ENCODE measurements around the gene SEC31A.
"Not testable (repeated sequence)": the region's sequence is repeated elsewhere in the genome, so short reads cannot be mapped to it uniquely, and the experiment has no call there.

The SEC31A gene

DNA sequence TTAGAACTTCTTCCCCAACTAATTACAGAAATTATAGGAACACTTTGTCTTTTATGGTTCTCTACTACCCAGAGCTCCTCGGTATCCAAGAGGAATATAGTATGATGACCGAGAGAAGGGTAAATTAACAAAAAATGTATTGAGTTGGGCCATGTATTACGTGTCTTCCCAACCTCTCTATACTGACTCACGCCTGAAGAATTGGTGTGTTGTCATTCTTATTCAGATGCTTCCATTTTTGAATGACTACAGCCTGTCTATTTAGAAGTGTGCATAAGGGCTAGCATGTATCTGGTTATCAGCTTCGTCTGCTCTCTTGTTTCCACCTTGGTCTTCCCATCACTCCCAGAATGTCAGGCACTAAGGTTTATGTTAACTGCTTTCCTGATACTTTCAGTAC, 67.9 kb downstream of the SEC31A start:
- no peak for DNase-seq

DNA sequence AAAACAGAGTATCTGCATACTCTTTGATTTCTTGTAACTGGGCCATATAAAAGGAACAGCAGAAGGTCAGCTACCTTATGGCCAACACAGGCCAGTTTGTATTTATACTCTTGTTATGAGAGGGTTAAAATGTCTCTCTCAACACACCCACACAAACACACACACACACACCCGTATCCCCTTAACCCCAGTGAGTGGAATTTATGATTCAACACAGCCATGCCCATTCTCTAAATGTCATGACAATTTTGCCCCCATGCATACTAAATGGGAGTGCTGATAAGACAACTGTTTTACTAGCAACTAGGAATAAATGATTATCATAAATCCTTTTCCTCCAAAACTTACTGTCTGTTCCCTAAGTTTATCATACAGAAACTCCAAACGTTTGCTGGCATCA, 70.3 kb downstream of the SEC31A start:
- no peak for DNase-seq

DNA sequence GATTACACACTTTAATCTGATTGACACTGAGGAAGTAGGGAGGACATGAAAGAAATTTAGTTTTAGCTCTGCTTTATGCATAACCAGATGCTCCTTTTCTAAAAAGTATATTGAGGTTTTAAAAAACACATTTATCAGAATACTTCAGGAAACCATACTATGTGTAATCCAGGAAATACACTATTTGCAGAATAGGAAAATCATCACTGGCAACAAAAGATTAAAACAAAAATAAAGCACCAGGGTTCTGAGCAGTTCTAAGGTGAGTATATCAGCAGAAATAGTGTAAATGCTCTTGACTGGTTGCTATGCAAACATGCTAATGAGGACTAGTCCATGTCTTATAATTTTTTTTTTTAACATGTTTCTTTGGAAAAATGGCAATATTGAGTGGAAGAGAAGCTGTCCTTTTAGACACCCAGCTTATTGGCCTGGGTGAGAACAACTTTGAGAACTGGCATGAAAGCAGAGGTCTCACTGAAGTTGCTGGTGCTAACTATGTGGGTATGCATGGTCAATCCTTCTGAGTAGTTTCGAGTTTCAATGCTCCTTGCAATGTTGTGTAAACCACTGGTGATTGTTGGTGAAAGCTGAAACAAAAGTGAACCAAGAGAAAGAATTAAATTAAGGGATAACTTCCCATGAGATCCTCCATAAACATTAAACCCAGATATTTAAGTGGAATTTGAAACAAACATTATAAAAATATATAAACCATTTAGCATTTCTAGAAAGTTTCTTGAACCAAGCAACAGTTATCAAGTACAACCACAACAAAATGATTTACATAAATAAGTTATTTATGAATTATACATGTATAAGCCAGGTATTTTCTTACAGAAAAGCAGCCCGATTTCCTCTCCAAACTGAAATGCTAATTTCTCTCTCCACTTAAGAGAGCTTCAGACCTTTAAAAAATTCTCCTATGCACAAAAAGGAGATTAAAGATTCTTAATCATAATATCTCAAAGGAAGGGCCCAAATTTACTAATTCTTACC, 72.0 kb downstream of the SEC31A start:
- peak in 1 of 2 donors; percentile 73 for DNase-seq

DNA sequence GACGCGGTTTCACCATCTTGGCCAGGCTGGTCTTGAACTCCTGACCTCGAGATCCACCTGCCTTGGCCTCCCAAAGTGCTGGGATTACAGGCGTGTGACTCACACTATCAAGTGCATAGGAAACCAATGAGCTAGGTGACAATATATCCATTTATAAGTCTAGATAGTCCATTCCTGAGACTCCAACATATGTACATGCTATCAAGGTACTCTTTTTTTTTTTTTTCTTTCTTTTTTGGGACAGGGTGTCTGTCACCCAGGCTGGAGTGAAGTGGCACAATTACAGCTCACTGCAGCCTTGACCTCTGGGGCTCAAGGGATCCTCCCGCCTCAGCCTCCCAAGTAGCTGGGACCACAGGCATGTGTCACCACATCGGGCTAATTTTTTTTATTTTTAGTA, 74.1 kb downstream of the SEC31A start:
- DNase-seq = not testable (repeated sequence)

DNA sequence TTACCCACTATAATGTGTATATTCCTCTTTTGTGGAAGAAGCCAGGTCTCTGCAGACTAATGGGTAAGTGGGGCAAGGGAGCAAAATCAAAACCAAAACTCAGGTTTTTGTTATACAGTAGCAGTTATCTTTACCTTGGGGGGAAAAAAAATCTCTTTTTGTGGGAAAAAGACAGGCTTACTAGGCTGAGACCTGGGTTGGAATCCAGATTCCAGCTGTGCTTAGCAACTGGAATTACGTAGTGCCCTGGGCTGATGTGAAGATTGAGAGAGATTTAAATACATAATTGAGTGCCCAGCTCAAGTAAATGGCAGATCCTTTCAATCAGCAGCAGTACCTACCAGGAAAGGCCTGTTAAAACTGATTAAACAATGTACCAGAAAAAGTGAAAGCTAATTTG, 76.9 kb downstream of the SEC31A start:
- DNase-seq = no peak

DNA sequence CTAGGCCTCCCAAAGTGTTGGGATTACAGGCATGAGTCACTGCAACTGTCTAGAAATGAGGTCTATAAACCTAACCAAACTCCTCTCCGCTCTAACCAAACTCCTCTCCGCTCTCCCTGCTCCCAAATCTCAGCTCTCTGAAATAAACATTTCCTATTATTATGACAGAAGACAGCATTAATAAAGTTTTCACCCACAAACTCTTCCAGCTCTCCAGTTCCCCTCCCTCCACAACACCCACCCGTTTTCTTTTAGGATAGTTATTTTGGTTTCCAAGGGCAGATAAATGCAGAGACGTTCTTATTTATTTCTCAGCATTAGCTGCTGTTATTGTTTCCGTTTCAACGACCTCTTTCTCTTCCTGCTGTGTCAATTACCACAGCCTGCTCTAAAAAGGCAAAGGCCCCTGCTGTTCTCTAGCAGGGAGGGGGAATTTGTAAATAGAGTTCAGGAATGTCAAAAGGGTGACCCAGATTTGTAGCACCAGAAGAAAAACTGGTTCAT, 79.1 kb downstream of the SEC31A start:
- DNase-seq = no peak

DNA sequence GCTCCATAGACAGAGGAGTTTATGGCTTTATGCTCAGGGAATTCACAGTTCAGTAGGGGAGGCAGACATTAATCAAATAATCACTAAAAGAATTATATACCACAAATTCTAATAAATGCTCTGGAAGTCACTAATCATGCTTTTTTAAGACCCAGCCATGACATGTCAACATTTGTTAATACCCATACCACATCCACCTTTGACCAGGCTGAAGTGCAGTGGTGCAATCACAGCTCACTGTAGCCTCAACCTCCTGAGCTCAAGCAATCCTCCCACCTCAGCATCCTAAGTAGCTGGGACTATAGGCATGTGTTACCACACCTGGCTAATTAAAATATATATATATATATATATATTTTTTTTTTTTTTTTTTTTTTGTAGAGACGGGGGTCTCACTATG, 79.6 kb downstream of the SEC31A start:
- DNase-seq = no peak

DNA sequence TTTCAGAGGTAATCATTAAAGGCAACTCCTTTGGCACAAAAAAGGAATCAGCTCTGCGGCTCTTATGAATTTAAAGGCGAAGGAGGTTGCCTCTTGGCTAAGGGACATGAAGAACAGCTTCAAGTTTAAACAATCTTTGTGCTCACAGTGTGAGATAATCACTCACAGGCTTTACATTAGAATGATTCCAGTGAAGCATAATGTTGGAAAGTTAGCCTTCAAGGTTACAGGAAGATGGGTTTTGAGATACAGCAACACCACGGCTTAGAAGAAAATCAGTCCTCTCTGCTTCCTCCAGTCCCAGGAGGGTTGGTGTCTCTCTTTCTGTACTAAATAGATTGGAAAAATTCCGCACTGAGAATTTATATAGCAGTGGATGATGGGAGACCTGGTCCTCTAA, 80.8 kb downstream of the SEC31A start:
- DNase-seq = no peak

DNA sequence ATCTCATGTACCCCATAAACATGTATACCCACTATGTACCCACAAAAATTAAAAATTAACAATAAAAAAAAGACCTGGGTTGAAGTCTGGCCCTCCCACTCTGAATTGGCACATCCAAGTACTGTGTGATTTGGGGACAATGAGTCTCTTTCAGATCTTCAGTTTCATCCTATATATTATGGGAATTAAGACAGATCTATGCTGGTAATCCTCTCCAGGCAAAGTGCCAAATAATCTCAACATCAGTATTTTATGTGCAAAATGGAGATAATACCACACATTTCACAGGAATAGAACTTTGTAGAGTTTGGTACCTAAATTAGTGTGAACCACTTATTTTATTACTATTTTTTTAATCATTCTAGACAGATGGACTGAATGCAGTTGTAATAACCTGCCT, 81.3 kb downstream of the SEC31A start:
- no peak for DNase-seq

DNA sequence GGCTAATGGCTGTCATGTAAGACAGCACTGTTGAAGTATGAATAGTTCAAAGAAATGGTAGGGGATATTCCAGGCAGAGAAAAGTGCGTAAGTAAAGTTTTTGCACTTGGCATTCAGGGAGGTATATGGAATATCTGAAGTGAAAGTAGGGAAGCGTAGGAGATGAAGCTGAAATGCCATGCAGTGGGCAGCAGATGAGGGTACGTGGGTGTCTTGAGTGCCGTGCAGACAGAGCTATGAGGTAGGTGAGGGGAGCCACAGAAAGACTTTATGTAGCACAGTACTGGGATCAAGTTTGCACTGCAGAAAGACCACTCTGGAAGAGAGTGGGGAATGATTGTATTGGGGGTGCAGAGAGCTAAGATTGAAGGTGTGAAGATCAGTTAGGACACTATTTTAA, 87.2 kb downstream of the SEC31A start:
- no peak for DNase-seq

DNA sequence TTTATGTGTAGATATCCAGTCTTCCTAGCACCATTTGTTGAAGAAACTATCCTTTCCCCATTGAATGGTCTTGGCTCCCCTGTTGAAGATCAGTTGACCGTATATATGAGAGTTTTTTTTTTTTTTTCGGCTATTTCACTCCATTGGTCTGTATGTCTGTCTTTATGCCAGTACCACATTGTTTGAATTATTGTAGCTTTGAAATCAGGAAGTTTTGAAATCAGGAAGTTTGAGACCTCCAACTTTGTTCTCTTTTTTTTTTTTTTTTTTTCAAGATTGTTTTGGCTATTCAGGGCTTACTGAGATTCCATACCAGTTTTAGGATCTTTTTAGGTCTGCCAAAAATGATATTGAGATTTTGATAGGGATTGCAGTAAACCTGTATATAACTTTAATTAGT, 88.0 kb downstream of the SEC31A start:
- peak in 1 of 2 donors; percentile 50 for DNase-seq

DNA sequence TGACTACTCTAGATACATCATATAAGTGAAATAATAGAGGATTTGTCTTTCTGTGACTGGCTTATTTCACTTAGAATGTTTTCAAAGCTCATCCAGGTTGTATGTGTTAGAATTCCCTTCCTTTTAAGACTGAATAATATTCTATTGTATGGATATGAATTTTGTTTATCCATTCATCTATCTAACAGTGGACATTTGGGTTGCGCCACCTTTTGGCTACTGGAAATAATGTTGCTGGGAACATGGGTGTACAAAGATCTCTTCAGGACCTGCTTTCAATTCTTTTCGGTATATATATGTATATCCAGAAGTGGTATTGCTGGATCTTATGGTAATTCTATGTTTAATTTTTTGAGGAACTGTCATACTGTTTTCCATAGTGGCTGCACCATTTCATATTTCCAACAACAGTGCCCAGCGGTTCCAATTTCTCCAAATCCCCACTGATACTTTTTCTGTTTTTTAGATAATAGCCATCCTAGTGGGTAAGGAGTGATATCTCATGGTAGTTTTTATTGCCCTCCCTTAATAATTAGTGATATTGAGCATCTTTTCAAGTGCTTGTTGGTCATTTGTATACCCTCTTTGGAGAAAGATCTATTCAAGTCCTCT, 88.9 kb downstream of the SEC31A start:
- DNase-seq = no peak

DNA sequence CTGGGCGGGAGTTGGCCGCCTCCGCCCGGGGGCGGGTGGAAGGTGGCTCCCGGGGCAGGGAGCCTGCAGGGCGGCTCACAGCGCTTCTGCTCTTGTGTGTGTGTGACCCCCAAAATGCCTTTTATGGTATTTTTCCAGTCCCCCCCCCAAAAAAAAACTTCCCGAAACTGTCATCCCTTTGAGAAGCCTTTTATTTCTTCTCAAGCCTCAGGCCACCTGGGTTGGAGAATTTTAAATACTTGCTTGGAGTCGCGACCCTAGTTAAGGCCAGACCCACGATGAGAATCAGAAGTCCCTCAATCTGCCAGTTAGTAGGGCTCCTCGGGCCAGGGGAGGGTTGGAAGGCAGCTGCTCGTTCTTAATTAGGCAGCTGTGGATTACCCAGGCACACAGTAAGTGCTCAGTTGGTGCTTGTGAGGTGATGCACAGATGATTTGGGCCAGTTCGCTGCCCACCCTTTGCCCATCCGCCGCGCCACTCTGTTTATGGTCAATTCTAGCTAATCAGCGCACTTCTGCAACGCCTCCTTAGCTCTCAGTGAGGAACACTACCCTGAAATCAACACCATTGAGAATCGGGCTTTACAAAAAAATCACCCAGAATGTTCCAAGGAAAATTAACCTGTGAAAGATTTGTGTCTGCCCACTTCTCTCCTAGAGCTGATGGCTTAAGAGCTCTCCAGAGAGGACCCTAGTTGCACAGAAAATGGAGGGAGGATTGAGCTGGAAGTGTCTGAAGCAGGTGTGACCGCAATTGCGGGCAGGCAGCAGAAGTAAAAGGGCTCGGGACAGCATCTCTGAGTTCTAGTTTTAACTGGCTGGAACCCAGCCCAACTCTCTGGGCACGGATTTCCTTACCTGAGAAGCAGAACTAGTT, 91.7 kb downstream of the SEC31A start:
- DNase-seq = no peak

DNA sequence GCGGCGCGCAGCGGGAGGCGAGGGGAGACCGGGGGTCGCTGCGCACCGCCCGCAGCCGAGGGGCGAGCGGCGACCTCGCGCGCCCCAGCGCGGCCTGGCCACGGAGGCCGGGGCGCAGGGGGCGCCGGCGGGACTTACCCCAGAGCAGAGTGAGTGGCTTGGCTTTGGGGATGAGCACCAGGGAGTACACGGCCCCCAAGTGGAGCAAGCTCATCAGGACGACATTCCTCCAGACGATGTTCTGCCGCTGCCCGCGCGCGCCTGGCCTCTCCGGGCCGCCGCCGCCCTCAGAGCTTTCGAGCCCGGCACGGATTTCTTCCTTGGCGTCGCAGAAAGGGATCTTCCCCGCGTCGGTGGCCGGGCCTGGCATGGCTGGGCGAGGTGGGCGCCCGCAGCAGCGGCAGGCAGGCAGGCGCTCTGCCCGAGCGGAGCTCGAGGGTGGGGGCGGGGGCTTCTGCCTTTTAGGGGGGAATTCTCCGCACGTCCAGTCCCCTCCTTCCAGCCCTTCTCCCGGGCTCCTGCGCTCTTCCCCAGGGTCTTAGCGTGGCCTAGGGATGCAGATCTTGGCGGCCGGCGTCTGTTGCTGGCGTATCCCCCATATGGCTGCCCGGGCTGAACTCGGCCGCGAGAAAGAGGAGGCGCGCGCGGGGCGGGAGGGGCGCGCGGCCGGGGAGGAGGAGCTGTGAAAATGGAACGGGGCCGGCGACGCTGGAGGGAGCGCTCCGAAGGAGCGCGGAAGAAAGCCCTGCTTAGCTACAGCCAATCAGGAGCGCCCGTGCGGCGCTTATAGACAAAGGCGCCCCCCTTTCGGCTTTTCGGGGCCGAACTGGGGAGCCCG, 92.6 kb downstream of the SEC31A start, which contains the start of gene SCD5:
Gene SCD5 (minus strand): TSS at position 629 of the 838 bp plus-strand sequence. CDS start 259 bp downstream, at position 370.
- peak; percentile 24 to 81 for DNase-seq

DNA sequence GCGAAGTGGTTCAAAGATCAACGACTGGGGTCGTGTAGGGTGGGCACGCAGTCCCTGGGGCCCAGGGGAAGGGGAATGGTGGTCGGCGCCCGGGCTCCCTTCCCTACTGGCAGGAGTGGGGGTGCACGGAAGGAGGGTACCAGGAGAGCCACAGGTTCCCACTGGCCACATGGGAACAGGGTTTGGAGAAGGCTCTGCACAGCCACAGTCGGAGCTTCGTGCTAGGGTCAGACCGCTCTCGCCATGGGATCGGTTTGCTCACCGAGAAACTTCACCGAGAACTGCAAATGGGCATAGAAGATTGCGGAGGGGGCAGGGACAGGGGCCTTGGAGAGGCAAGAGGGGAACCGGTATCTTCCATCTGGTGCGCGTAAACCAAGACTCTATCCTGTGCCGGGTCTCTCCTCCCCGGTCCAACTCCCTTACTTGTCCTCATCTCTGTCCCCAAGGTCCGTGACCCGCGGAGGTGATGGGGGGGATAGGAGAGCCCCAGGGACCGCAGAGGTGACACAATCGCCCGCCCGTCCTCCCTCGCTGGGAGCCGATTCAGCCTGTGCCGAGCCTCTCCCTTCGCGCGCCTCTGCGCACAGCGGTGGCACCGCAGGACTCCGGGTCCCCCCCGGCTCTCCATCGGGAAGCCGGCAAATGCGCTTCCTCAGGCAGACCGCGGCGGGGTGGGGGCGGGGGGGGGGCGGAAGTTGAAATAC, 93.4 kb downstream of the SEC31A start:
- peak in 1 of 2 donors; percentile 15 for DNase-seq

DNA sequence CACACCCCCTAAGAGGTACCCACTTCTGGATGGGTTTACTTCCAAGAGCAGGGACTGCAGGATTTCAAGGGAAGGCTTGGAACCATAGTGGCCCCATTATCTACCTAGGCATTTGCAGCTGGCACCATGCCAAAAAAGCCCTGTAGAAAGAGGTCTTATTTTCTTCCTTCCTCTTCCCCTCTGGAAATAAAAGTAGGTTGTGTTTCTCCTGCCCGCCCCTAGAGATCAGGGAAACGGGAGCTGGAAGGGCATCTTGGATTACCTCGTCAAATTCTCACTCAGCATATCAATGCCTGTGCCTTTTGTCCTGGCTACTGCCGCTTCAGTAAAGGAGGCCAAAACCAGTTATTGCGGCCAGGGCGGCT, 93.9 kb downstream of the SEC31A start:
- no peak for DNase-seq

DNA sequence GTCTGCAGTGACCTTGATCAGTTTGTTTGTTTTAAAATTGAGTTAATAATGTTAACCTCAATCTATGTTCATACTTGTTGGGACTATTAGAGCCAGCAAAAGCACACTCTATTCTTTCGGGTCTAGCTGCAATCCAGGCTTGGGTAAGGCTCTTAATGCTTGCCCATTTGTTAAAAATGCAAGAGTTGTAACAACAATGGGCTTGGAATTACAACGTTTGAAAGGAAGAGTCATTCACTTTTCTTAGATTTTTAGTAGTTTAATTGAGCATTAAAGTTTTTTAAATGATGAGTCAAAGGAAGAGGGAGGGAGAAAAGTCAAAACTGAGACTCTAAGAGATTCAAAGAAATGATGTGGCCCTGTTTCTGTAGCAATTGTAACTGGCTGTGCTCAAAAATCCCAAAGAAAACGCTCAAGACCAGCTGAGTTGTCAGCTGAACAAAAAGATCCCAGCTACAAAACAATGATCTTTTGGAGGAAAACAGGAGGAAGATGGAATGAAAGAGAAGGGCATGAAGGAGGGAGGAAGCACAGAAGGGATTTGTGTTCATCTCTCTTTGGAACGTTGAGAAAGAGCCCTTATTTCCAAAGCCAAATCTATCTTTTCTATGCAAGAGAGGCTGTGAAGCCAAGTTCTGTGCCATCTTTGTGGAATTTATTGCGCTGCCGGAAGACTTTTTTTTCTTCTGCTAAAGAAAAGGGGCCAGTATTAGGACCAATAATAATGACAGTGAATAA, 97.9 kb downstream of the SEC31A start:
- DNase-seq = no peak

DNA sequence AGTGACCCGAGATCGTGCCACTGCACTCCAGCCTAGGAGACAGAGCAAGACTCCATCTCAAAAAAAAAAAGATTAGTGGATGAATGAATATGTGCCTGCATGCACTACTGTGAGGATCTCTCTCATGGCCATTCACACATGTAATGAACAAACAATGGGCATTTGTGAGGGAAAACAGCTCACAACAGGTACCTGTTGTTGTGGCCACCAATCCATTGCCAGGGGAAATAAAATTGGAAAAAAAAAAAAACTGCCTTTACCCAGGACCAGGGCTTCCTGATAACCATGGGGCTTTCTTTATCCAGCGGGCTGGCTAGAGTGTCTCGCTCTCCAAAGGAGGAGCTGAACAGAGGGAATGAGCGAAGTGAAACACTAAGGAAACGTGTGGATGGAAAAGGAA, 99.8 kb downstream of the SEC31A start:
- no peak for DNase-seq

DNA sequence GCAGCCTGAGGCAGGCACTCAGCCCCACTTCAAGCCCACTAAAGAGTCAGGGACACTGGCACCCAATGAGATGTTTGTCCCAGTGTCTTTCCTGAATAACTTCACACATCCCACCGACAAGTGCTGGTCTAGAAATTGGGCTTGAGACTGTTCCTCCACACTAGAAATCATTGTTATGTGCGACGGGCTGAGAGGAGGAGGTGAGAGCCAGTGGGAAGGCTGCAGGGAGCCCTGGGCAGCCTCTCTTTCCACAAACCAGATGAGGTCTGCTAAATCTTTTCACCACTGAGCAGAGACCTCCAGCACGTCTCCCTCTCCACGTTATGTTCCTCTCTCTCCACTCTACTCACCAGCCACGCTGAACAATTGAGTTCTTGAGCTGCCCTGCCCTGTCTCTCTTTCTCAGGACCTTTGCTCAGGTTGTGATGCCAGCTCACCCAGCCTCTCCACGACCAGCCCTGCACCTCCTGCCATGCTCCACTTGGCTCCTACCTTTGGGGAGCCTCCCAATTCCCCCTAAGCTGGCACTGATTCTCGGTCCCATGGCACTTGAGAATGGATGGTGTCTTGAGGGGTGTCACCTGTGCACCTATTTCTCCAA, 100.8 kb downstream of the SEC31A start:
- no peak for DNase-seq

Measured in bone marrow (tissue), 2 donors.